Omental fat pad (tissue), 4 donors: ENCODE measurements around the gene HNRNPF. TPM values are rescaled to one million over a fixed set of nuclear protein-coding genes. Genes with fewer than 3 reads are reported as not detected.

Experiments used
- ATAC-seq: fragments of 150-250 bp; one replicate; pipeline ENCODE4 v1.9.1; 2016; ENCODE audit warnings: mild to moderate bottlenecking, moderate library complexity; ENCODE audit not compliant: low FRiP score
- DNase-seq: peaks from one replicate; pipeline ENCODE4 v3.0.0-alpha.2; 2019; ENCODE audit warnings: low spot score
- total RNA-seq, 4 donors: library from RNA; depleted of rRNA; stranded (reverse); fragments of >200 nt; gene quantifications; one replicate each; pipeline ENCODE4 v1.1.0, GENCODE V29; 2016
- TF ChIP-seq, protein P1 (sequence below), 3 donors: fragments of 450-650 bp; IDR thresholded peaks; one replicate each; pipeline ENCODE4 v1.5.1; 2016 to 2017; ENCODE audit warnings: antibody characterized with exemption in 3 of 3, mild to moderate bottlenecking in 3 of 3, moderate library complexity in 2 of 3

HNRNPF gene
- total RNA-seq, 4 donors from 2014 or later = 140 to 345 (median 164) TPM

DNA sequence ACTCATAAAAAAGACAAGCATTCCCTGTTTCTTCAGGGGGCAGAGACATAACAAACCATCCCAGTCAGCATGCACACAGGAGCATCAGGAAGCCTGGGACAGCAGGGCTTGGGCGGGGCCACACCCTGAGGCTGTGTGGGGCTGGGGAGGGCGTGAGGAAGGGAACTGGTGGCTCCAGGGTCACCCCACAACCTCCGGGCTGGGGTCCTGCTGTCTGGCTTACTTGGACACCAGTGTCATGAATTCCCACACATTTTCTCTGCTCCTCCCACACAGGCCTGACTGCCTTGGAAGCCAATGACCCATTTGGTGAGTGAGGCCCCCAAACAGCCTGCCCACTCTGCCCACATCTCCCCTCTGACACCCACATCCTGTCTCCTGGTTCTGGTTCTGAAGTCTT lies 34.8 kb downstream of the HNRNPF start:
- ATAC-seq (no peak), DNase-seq (no peak)
- TF ChIP-seq, protein P1, sequence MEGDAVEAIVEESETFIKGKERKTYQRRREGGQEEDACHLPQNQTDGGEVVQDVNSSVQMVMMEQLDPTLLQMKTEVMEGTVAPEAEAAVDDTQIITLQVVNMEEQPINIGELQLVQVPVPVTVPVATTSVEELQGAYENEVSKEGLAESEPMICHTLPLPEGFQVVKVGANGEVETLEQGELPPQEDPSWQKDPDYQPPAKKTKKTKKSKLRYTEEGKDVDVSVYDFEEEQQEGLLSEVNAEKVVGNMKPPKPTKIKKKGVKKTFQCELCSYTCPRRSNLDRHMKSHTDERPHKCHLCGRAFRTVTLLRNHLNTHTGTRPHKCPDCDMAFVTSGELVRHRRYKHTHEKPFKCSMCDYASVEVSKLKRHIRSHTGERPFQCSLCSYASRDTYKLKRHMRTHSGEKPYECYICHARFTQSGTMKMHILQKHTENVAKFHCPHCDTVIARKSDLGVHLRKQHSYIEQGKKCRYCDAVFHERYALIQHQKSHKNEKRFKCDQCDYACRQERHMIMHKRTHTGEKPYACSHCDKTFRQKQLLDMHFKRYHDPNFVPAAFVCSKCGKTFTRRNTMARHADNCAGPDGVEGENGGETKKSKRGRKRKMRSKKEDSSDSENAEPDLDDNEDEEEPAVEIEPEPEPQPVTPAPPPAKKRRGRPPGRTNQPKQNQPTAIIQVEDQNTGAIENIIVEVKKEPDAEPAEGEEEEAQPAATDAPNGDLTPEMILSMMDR (IDR thresholded peaks at IDR 0.05) = no peak

DNA sequence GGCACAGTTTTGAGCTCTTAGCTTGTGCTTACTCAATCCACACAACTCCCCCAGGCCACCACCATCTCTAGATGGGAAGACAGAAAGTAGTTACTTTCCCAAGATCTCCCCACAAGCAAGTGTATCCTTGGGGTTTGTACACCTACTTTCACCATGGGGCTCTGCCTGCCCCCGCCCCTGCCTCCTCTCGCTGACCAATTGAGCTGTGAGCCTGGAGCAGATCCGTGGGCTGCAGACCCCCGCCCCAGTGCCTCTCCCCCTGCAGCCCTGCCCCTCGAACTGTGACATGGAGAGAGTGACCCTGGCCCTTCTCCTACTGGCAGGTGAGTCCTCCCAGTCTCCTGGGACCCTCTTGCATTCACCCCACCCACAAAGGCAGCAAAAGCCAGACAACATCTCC lies 35.5 kb downstream of the HNRNPF start:
- ATAC-seq (no peak), DNase-seq (no peak)
- TF ChIP-seq, protein P1 (IDR thresholded peaks at IDR 0.05) = no peak

DNA sequence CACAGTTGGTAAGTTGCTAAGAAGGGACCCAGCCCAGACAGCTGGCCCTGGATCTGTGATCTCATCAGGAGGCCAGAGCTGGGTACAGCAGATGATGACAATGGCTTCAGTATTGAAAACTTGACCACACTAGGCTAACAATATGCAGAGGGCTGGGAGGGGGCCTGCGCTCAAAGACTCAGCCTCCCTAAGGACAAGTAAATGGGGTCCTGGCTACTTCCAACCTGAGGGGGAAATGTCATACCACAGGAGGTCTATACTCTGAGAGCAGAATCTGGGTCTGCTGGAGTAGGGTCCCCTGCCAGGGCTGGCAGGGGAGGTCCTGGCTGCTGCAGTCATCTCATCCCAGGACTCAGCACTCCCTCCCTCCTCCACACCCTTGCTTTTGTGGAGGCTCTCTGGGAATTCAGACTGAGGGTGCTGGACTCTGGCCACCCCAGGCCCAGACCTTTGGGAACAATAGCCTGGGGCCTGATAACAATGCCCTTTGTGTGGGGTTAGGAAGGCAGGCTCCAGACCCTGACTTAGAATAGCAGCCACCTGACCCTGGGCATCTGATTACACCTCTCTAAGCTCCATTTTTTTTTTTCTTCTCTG lies 36.1 kb downstream of the HNRNPF start:
- DNase-seq = no peak

DNA sequence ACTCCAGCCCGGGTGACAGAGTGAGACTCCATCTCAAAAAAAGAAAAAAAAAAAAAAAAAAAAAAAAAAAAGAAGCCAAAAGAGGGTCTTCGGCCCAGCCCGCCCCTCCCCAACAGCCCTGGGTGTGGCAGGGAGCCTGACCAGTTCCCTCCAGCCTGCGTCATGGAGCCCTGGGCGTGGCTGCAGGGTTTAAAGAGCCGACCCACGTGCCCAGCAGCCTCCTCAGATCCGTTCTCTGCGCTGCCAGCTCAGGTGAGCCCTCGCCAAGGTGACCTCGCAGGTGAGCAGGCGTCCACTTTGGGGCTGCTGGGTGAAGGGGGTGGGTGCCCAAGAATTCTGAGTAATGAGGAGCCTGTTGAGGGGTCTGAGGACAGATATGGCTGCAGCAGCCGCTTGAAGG lies 37.6 kb downstream of the HNRNPF start, which contains the start of gene FXYD4:
Gene FXYD4, plus strand, starts transcription at position 219 of the 400 bp plus-strand sequence. CDS start 2,111 bp downstream, outside the sequence.
- DNase-seq (no peak), ATAC-seq (no peak)
- TF ChIP-seq, protein P1 (IDR thresholded peaks at IDR 0.05) = no peak

More for the DNA sequence above, 36.1 kb downstream of the HNRNPF start:
- no peak for ATAC-seq
- TF ChIP-seq, protein P1 (IDR thresholded peaks at IDR 0.05) = no peak

DNA sequence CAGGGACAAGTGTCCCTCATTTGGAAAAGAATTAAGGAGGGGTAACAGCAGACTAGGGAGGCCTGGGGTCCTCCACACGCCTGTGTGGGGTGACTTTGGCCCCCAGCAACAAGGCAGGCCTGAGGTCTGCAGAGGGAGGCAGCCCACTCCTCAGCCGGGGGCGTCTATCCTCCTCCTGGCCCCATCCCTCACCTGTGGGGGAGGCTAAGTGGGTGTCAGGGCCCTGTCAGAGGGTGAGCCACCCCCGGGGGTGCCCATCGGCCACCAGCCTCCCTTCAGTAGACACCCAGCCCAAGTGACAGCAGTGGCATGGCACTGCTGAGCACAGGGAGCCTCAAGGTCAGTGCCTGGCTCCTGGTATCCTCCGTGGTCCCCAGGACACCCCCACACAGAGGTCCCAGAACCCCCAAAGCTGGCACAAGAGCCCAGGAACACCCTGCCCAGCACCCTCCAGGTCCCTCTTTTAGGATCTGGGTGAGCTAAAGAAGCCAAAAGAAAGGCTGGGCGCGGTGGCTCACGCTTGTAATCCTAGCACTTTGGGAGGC lies 38.2 kb downstream of the HNRNPF start:
- DNase-seq = no peak
- no peak for ATAC-seq
- TF ChIP-seq, protein P1 (IDR thresholded peaks at IDR 0.05) = no peak

DNA sequence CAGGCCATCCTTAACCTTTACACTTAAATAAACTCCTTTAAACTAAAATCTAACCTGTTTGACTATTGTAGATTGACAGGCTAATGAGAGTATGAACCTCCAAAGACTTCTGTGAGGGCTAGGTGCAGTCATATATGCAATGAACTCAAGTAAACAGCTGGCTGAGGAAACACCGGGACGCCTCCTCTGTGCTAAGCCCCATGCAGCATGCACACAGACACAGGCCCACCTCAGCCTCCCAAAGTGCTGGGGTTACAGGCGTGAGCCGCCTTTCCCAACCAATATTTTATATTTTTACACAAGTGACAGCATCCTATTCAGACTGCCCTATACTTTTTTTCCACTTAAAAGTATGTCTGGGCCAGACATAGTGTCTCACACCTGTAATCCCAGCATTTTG lies 39.1 kb downstream of the HNRNPF start:
- TF ChIP-seq, protein P1 (IDR thresholded peaks at IDR 0.05) = no peak
- DNase-seq = no peak

DNA sequence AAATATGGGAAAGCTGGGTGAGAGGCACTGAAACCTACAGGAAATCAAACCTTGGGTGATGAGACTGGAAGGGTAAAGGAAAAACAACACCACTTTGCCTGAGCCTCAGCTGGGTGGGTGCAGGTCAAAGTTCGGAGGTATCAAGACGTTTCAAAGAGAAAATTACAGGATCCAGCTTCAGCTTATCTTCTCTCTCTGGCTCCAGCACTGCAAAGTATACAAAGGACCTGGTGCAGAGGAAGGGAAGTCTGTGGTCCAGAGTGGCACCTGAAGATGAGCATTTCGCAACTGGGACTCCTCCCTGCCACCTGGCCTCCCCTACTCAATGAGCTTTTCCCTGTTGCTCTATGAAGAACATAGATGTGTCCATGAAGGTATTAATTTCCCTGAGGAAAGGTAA lies 44.0 kb downstream of the HNRNPF start:
- DNase-seq = no peak
- TF ChIP-seq, protein P1 (IDR thresholded peaks at IDR 0.05) = no peak
- no peak for ATAC-seq

More for the DNA sequence above, 39.1 kb downstream of the HNRNPF start:
- no peak for ATAC-seq
